Tibial artery (tissue), 4 donors: Measurements from ENCODE around the gene PDIA6.

ENCODE experiments used
- DNase-seq, 2 donors: peaks; one replicate each; pipeline ENCODE4 v3.0.0-alpha.2; 2019
- H3K27ac ChIP-seq, 2 donors: fragments of 200-600 bp; sonication (generic) in 1 of 2; 1 replicate in 1 of 2; 2 replicates in 1 of 2; pipeline ENCODE4 v1.5.1; 2018 to 2019; ENCODE audit warnings: mild to moderate bottlenecking in 1 of 2
- H3K27me3 ChIP-seq, 2 donors: fragments of 200-600 bp; sonication (generic) in 1 of 2; one replicate each; pipeline versions ENCODE4 v1.5.1 to v1.6.0; 2016 to 2019
- H3K36me3 ChIP-seq, 3 donors: fragments of 200-600 bp; sonication (generic) in 2 of 3; one replicate each; pipeline ENCODE4 v1.5.1; 2016 to 2019; ENCODE audit warnings: mild to moderate bottlenecking in 2 of 3
- H3K4me1 ChIP-seq, 4 donors: fragments of 200-600 bp; sonication (generic) in 2 of 4; 1 replicate in 3 of 4; 2 replicates in 1 of 4; pipeline ENCODE4 v1.5.1; 2016 to 2019
- H3K4me3 ChIP-seq, 2 donors: fragments of 200-600 bp; sonication (generic) in 1 of 2; 1 replicate in 1 of 2; 2 replicates in 1 of 2; pipeline ENCODE4 v1.5.1; 2018 to 2019; ENCODE audit warnings: mild to moderate bottlenecking in 2 of 2
- H3K9me3 ChIP-seq, 3 donors: fragments of 200-600 bp; sonication (generic) in 1 of 3; one replicate each; pipeline ENCODE4 v1.5.1; 2016 to 2019
- CTCF ChIP-seq, 2 experiments: fragments of 200-600 bp in 1 of 2; fragments of 450-650 bp in 1 of 2; IDR thresholded peaks; one replicate each; pipeline ENCODE4 v1.5.1; 2017 to 2019; ENCODE audit warnings: antibody characterized with exemption in 2 of 2, mild to moderate bottlenecking in 1 of 2, moderate library complexity in 1 of 2
- intact Hi-C: fragments of 100-400 bp; cut with DNase I; formaldehyde crosslinking; loops from one replicate; pipeline ENCODE4 v1.15.0; 2023; ENCODE audit warnings: low total_unique reads

The PDIA6 gene

GRCh38 chr2:10859278-10859677 is 46.7 kb upstream of the PDIA6 start:
- Histone ChIP-seq H3K27me3 (peaks cover 0 to 29% of the 10 kb centered on the region in 2 donors), H3K4me1 (no peaks in the 10 kb centered on the region), H3K36me3 (no peaks in the 10 kb centered on the region), H3K9me3 (no peaks in the 10 kb centered on the region), H3K27ac (no peak overlapping the region), H3K4me3 (no peak overlapping the region)
- TF ChIP-seq CTCF (IDR thresholded peaks at IDR 0.05): no peak
- intact Hi-C loops: no loop called here
- DNase-seq: no peak

- Histone ChIP-seq H3K36me3 (no peaks in the 10 kb centered on the region), H3K4me1 (no peaks in the 10 kb centered on the region), H3K27me3 (no peaks in the 10 kb centered on the region), H3K4me3 (no peak overlapping the region), H3K9me3 (no peaks in the 10 kb centered on the region), H3K27ac (no peak overlapping the region)
- intact Hi-C loops: no loop called here
- no peak for TF ChIP-seq CTCF (IDR thresholded peaks at IDR 0.05)
- no peak for DNase-seq
These were observed 36.0 kb upstream of the PDIA6 start for GRCh38 chr2:10848541-10848940.

- no peaks in the 10 kb centered on the region for H3K36me3 ChIP-seq
- intact Hi-C loops: no loop called here
- peaks cover 0 to 2% (median 0%) of the 10 kb centered on the region in 3 donors for H3K9me3 ChIP-seq
- DNase-seq: no peak
- H3K4me1 ChIP-seq: no peaks in the 10 kb centered on the region
- H3K27me3 ChIP-seq: peaks cover 0 to 2% of the 10 kb centered on the region in 2 donors
- TF ChIP-seq CTCF (IDR thresholded peaks at IDR 0.05): no peak
- no peak overlapping the region for H3K4me3 ChIP-seq
- H3K27ac ChIP-seq: no peak overlapping the region
These were observed 34.4 kb upstream of the PDIA6 start for GRCh38 chr2:10847008-10847407.

GRCh38 chr2:10846110-10846861 is 33.7 kb upstream of the PDIA6 start:
- Histone ChIP-seq H3K27ac (no peak overlapping the region), H3K4me1 (no peaks in the 10 kb centered on the region), H3K9me3 (peaks cover 0 to 9% (median 4%) of the 10 kb centered on the region in 3 donors), H3K36me3 (peaks cover 0 to 2% (median 0%) of the 10 kb centered on the region in 3 donors), H3K4me3 (no peak overlapping the region), H3K27me3 (peaks cover 0 to 5% of the 10 kb centered on the region in 2 donors)
- intact Hi-C loops: no loop called here
- no peak for TF ChIP-seq CTCF (IDR thresholded peaks at IDR 0.05)
- no peak for DNase-seq

GRCh38 chr2:10845640-10846039 is 33.1 kb upstream of the PDIA6 start:
- TF ChIP-seq CTCF (IDR thresholded peaks at IDR 0.05): no peak
- Histone ChIP-seq H3K27ac (no peak overlapping the region), H3K36me3 (peaks cover 0 to 3% (median 0%) of the 10 kb centered on the region in 3 donors), H3K4me1 (no peaks in the 10 kb centered on the region), H3K27me3 (peaks cover 0 to 5% of the 10 kb centered on the region in 2 donors), H3K9me3 (peaks cover 3 to 16% (median 10%) of the 10 kb centered on the region in 3 donors), H3K4me3 (no peak overlapping the region)
- no peak for DNase-seq
- intact Hi-C loops: no loop called here
